ENCODE measurements around the gene RNPEP. TPM values are rescaled to one million over a fixed set of nuclear protein-coding genes. Genes with fewer than 3 reads are reported as not detected.
"Not testable (repeated sequence)": the region's sequence is repeated elsewhere in the genome, so short reads cannot be mapped to it uniquely, and the experiment has no call there.

Gene RNPEP
- total RNA-seq, 1 donor = 74.2 TPM

GRCh38 chr1:202054094-202054493 lies 71.6 kb downstream of the RNPEP start:
- H2AFZ ChIP-seq (ENCODE audit: low read length) = no peak overlapping the region
- H3K4me1 ChIP-seq (ENCODE audit: insufficient read depth, low read length) = peaks cover 3% of the 10 kb centered on the region
- H3K36me3 ChIP-seq (ENCODE audit: insufficient read depth, low read length) = no peaks in the 10 kb centered on the region
- H3K4me2 ChIP-seq (ENCODE audit: insufficient read depth, low read length) = no peak overlapping the region
- TF ChIP-seq CTCF (IDR thresholded peaks at IDR 0.05; ENCODE audit: extremely low read depth, low read depth, low read length) = no peak
- no peaks in the 10 kb centered on the region for H3K9me3 ChIP-seq (ENCODE audit: low read depth, low read length)
- no peak overlapping the region for H3K4me3 ChIP-seq (ENCODE audit: insufficient read depth, low read length)
- H3K79me2 ChIP-seq (ENCODE audit: insufficient read depth, low read length) = no peaks in the 10 kb centered on the region
- H4K20me1 ChIP-seq (ENCODE audit: insufficient read depth, low read length) = no peaks in the 10 kb centered on the region
- H3K27ac ChIP-seq (ENCODE audit: low read depth, low read length) = no peak overlapping the region
- no peaks in the 10 kb centered on the region for H3K27me3 ChIP-seq (ENCODE audit: insufficient read depth, low read length)
- no peak for DNase-seq (ENCODE audit: insufficient read length, low spot score, missing footprints)

- H3K4me2 ChIP-seq (ENCODE audit: insufficient read depth, low read length); DNase-seq (ENCODE audit: insufficient read length, low spot score, missing footprints); H3K36me3 ChIP-seq (ENCODE audit: insufficient read depth, low read length); H3K9me3 ChIP-seq (ENCODE audit: low read depth, low read length); H3K4me3 ChIP-seq (ENCODE audit: insufficient read depth, low read length); H4K20me1 ChIP-seq (ENCODE audit: insufficient read depth, low read length); H3K27ac ChIP-seq (ENCODE audit: low read depth, low read length); H2AFZ ChIP-seq (ENCODE audit: low read length); H3K79me2 ChIP-seq (ENCODE audit: insufficient read depth, low read length); H3K27me3 ChIP-seq (ENCODE audit: insufficient read depth, low read length); H3K4me1 ChIP-seq (ENCODE audit: insufficient read depth, low read length): not testable (repeated sequence)
Measured at GRCh38 chr1:202054673-202055072, 72.2 kb downstream of the RNPEP start.

Small RNA genes within 50 kb of the gene (small RNA-seq; reads per million reads assigned to genes)
- gene AL691482.1 (not detected), gene AL691482.2 (not detected), gene MIR6740 (not detected), gene RF00156 (not detected)

Other genes with a start within 250 kb of the RNPEP start
- 26.1 and 26.8 TPM in 2 replicates for gene IPO9, start 153.5 kb upstream of the RNPEP start, total RNA-seq
- 25.3 and 27.1 TPM in 2 replicates for gene SHISA4, start 93.8 kb upstream of the RNPEP start, total RNA-seq
- 17.1 and 21.7 TPM in 2 replicates for gene LMOD1, start 36.1 kb upstream of the RNPEP start, total RNA-seq
- 35.7 and 38.7 TPM in 2 replicates for gene TIMM17A, start 27.1 kb upstream of the RNPEP start, total RNA-seq
- under 0.01 TPM in 2 replicates for gene ELF3, start 27.9 kb downstream of the RNPEP start, total RNA-seq
- not detected in 2 replicates for gene GPR37L1, start 140.3 kb downstream of the RNPEP start, total RNA-seq
- 24.2 and 25.0 TPM in 2 replicates for gene ARL8A, start 162.1 kb downstream of the RNPEP start, total RNA-seq
- gene PTPN7, start 178.0 kb downstream of the RNPEP start, total RNA-seq = not detected in 2 replicates
- gene LGR6, start 211.2 kb downstream of the RNPEP start, total RNA-seq = not detected in 2 replicates